Spleen (tissue), 7 donors: ENCODE data around the gene LPCAT2.

Experiments
- CTCF ChIP-seq, 11 experiments: fragments of 200-600 bp in 7 of 11; fragments of 450-650 bp in 4 of 11; sonication (generic) in 4 of 11; IDR thresholded peaks in 8 of 11; conservative IDR thresholded peaks in 3 of 11; 1 replicate in 7 of 11; 2 replicates in 4 of 11; pipeline versions ENCODE4 v1.4.0 to v1.8.0; 2016 to 2021; ENCODE audit warnings: antibody characterized with exemption in 11 of 11, inconsistent platforms in 4 of 11, mild to moderate bottlenecking in 1 of 11
- POLR2A ChIP-seq, 3 donors: fragments of 450-650 bp; IDR thresholded peaks; one replicate each; pipeline ENCODE4 v1.5.1; 2017; ENCODE audit warnings: antibody characterized with exemption in 3 of 3, mild to moderate bottlenecking in 1 of 3
- donor health status: DM: no; HTN: no; CAD: no; lungs with moderate emphysema.
- donor health status: DM: no; HTN: no; CAD: no.
- donor health status: DM: no; HTN: no; CAD: no.

- TF ChIP-seq CTCF (IDR thresholded peaks at IDR 0.05 in 8 of 11, conservative IDR thresholded peaks at IDR 0.05 in 3 of 11) (no peak), POLR2A (IDR thresholded peaks at IDR 0.05) (no peak)
Observed at GRCh38 chr16:55499951-55500529, 8.8 kb upstream of the LPCAT2 start.
